Stromal cell of bone marrow (primary cell): ENCODE results near the gene USP2.
A peak's percentile ranks its signal among the peaks of the same experiment; 100 is the strongest.

Experiments used
- DNase-seq: peaks from one replicate; pipeline ENCODE4 v3.0.0-alpha.2; 2012; ENCODE audit warnings: low read depth

USP2 gene

GRCh38 chr11:119377112-119377901 lies 4.2 kb downstream of the USP2 start:
- DNase-seq = no peak

GRCh38 chr11:119376197-119376847 lies 5.2 kb downstream of the USP2 start:
- DNase-seq = no peak

- DNase-seq = peak; percentile 83
These were observed 5.9 kb downstream of the USP2 start for GRCh38 chr11:119375337-119376196.

GRCh38 chr11:119374632-119375336 lies 6.7 kb downstream of the USP2 start:
- DNase-seq = no peak

- DNase-seq = peak; percentile 61
These were observed 7.4 kb downstream of the USP2 start for GRCh38 chr11:119373921-119374631.

GRCh38 chr11:119373059-119373920 lies 8.2 kb downstream of the USP2 start:
- no peak for DNase-seq

GRCh38 chr11:119372260-119373058 lies 9.0 kb downstream of the USP2 start:
- no peak for DNase-seq

- no peak for DNase-seq
These were observed 9.7 kb downstream of the USP2 start for GRCh38 chr11:119371778-119372182.

- DNase-seq = no peak
These were observed 10.4 kb downstream of the USP2 start for GRCh38 chr11:119371067-119371601.

GRCh38 chr11:119370486-119371046 lies 10.9 kb downstream of the USP2 start:
- peak; percentile 19 for DNase-seq

GRCh38 chr11:119369132-119369925 lies 12.2 kb downstream of the USP2 start:
- no peak for DNase-seq

GRCh38 chr11:119368121-119369034 lies 13.1 kb downstream of the USP2 start:
- DNase-seq = no peak

GRCh38 chr11:119367661-119368120 lies 13.8 kb downstream of the USP2 start:
- no peak for DNase-seq

GRCh38 chr11:119366690-119367620 lies 14.5 kb downstream of the USP2 start:
- DNase-seq = no peak

GRCh38 chr11:119365071-119365591 lies 16.4 kb downstream of the USP2 start:
- no peak for DNase-seq
